Right lung (tissue), 10 donors: ENCODE data around the gene OR2S2. TPM values are rescaled to one million over a fixed set of nuclear protein-coding genes. Genes with fewer than 3 reads are reported as not detected.
"Not testable (repeated sequence)": the region's sequence is repeated elsewhere in the genome, so short reads cannot be mapped to it uniquely, and the experiment has no call there.

ENCODE experiments used
- DNase-seq, 2 donors: peaks; one replicate each; pipeline ENCODE4 v3.0.0-alpha.2; 2013
- long read RNA-seq, 8 donors: transcript quantifications; one replicate each; lab custom pipeline, GENCODE V29; 2026
- polyA plus RNA-seq, 5 donors: library from polyadenylated mRNA; unstranded; fragments of 120-200 nt; gene quantifications; one replicate each; pipeline versions ENCODE4 v1.2.1 to v1.2.3, GENCODE V29; 2013; ENCODE audit warnings: inconsistent platforms in 1 of 5, low replicate concordance in 1 of 5; ENCODE audit not compliant: insufficient read length in 5 of 5, insufficient read depth in 1 of 5

The OR2S2 gene
- polyA plus RNA-seq, result not detected
- long read RNA-seq, donor 1, result 0 reads
- long read RNA-seq, donor 2, result 0 reads
- long read RNA-seq, donor 3, result 0 reads
- long read RNA-seq, donor 4, result 0 reads
- long read RNA-seq, donor 5, result 0 reads
- long read RNA-seq, donor 6, result 0 reads
- long read RNA-seq, donor 7, result 0 reads
- long read RNA-seq, donor 8, result 0 reads

- no peak for DNase-seq
These were observed at the start of gene OR2S2 for GRCh38 chr9:35958104-35958837. Gene OR2S2 (minus strand): TSS chr9:35958154. CDS start chr9:35958098, 56 bp downstream.

- no peak for DNase-seq
These were observed 49.4 kb upstream of the OR2S2 start for GRCh38 chr9:36007316-36007708.

GRCh38 chr9:36006549-36007315 lies 48.8 kb upstream of the OR2S2 start:
- DNase-seq, result no peak

- DNase-seq, result no peak
These were observed 47.9 kb upstream of the OR2S2 start for GRCh38 chr9:36005891-36006290.

- no peak for DNase-seq
These were observed 40.4 kb upstream of the OR2S2 start for GRCh38 chr9:35998333-35998732.

GRCh38 chr9:35997016-35997415 lies 39.1 kb upstream of the OR2S2 start:
- not testable (repeated sequence) for DNase-seq

GRCh38 chr9:35996358-35996970 lies 38.5 kb upstream of the OR2S2 start:
- no peak for DNase-seq

GRCh38 chr9:35994959-35995358 lies 37.0 kb upstream of the OR2S2 start:
- no peak for DNase-seq

- no peak for DNase-seq
These were observed 36.2 kb upstream of the OR2S2 start for GRCh38 chr9:35993976-35994720.

GRCh38 chr9:35993136-35993535 lies 35.2 kb upstream of the OR2S2 start:
- DNase-seq, result not testable (repeated sequence)

- no peak for DNase-seq
These were observed 32.2 kb upstream of the OR2S2 start for GRCh38 chr9:35990155-35990554.

GRCh38 chr9:35984021-35984420 lies 26.1 kb upstream of the OR2S2 start:
- no peak for DNase-seq

- DNase-seq, result no peak
These were observed 23.7 kb upstream of the OR2S2 start for GRCh38 chr9:35981699-35982098.

GRCh38 chr9:35980289-35981011 lies 22.5 kb upstream of the OR2S2 start:
- DNase-seq, result no peak

GRCh38 chr9:35978792-35979191 lies 20.8 kb upstream of the OR2S2 start:
- no peak for DNase-seq

GRCh38 chr9:35976726-35977125 lies 18.8 kb upstream of the OR2S2 start:
- no peak for DNase-seq

GRCh38 chr9:35974800-35975199 lies 16.8 kb upstream of the OR2S2 start:
- DNase-seq, result no peak

- DNase-seq, result no peak
These were observed 14.1 kb upstream of the OR2S2 start for GRCh38 chr9:35972093-35972492.

- DNase-seq, result no peak
These were observed 9.1 kb upstream of the OR2S2 start for GRCh38 chr9:35967042-35967441.

GRCh38 chr9:35966433-35966832 lies 8.5 kb upstream of the OR2S2 start:
- DNase-seq, result no peak

GRCh38 chr9:35965011-35965410 lies 7.1 kb upstream of the OR2S2 start:
- no peak for DNase-seq
